Stimulated activated CD8-positive, alpha-beta memory T cell treated with anti-CD3 and anti-CD28 coated beads, Interleukin-15, amount 100 ng/mL, for 1 hour (primary cell): Measurements from ENCODE around the gene ARHGAP28.

Source experiments
- DNase-seq: peaks from one replicate; pipeline ENCODE4 v3.0.0-alpha.2; 2020; ENCODE audit warnings: low read depth

Gene ARHGAP28

DNA sequence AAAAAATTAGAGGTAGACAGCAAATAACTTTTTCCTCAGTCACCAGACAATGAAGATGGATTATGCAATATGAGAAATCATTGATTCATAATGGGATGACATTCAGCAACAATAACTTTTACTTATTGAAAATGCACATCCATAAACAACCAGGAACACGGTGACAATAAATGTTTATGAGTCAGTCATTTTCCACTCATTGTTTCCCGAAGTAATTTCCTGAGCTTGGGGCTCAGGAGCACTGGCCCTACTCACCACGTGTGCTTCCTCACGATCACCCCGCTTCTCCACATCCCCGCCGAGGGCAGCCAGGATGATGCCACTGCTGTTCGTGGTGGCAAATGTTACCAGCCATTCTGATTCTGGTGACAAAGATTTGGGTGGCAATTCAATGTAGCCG is 231.8 kb downstream of the ARHGAP28 start:
- no peak for DNase-seq

GRCh38 chr18:6962571-6963451 is 233.3 kb downstream of the ARHGAP28 start:
- DNase-seq = no peak

DNA sequence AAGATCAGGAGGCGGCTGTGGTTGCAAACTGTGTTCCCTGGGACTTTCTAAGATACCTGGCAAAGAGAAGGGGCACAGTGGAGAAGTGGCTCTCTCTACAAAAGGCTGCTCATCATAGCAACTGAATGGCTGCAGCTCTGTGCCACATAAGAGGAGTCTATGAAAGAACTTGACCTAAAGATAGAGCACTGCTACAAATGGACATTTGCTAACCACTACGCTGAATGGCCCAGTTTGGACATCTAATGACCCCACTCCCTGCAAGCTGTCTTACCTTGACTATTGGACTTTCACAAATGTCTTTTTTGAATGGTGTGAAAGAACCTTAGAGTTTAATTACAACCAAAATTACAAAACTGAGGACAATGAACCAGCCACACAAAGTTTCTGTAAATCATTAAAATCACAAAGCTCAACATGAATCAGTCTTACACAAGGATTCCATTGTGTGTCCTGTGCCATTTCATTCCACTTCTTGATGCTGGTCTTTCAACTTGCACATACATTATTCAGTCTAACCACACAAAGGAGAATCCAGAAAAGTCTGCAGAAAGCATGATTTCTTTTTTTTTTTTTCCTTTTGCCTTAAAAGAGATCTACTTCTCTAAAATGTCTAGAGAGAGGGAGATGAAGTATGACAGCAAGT is 234.1 kb downstream of the ARHGAP28 start:
- DNase-seq = no peak
